Esophagus mucosa (tissue), 1 donor: Measurements from ENCODE around the gene KCNG2. TPM values are rescaled to one million over a fixed set of nuclear protein-coding genes. Genes with fewer than 3 reads are reported as not detected.

Experiments used
- ATAC-seq: fragments of 200-7000 bp; cut with Tn5 transposase; one replicate; pipeline ENCODE4 v1.9.1; 2020
- total RNA-seq: library from RNA; stranded (reverse); gene quantifications from one replicate; pipeline ENCODE4 v1.2.4, GENCODE V29; 2023
- donor health status: DM: yes; HTN: yes; CAD: no.

Gene KCNG2
- total RNA-seq, 1 donor from 2014 or later: 0.20 TPM

DNA sequence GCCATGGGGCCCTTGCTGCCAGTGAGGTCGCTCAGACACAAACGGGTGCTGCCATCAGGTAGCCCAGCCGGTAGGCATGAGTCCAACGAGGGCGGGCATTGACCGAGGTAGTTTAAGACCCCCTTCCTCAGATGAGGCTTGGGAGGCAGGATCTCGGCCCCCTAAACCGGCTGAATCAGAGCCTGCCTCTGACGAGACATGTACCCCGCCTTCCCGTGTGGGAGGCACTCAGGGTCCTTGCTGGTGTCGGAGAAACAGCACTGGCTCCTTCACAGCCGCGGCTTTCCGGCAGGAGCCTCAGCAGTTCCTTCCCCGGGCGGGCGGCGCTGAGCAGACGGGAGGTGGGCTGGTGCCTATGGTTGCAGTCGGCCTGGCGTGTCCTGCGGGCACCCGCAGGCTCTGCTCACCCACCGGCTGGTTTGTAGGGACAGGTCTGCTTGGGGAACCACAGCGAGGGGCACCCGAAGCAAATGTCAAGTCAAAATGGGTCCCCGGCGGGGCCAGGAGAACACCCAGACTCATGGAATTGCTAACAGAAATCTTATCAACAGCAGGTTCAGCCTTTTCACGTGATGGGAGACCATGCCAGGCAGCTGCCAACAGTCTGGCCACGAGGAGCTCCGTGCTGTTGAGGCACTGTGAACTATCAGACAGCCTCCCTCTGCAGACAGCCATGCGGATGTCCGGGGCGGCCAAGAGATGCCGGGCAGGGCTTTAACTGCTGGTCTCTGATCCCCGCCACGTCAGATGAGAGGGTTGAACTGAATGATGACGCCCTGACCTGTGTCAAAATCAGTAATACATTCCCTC, 2.8 kb downstream of the KCNG2 start:
- ATAC-seq: no peak

DNA sequence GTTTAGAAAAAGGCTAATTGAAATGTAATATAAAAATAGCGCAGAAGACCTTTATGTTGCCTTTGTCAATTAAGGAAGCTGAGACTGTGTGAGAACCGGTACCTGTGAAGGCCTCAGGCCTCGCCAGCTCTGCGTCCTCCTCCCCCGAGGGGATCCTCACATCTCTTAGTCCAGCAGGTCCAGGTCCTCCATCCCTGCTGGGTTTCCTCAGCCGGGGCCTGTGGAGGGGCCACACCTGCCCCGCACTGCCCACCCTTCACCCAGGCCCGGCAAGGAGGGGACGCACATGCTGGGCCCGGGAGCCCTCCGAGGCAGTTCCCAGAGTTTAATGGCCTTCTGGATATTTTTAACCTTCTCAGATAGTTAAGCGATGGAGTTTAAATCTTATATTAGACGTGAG, 3.5 kb downstream of the KCNG2 start:
- no peak for ATAC-seq

DNA sequence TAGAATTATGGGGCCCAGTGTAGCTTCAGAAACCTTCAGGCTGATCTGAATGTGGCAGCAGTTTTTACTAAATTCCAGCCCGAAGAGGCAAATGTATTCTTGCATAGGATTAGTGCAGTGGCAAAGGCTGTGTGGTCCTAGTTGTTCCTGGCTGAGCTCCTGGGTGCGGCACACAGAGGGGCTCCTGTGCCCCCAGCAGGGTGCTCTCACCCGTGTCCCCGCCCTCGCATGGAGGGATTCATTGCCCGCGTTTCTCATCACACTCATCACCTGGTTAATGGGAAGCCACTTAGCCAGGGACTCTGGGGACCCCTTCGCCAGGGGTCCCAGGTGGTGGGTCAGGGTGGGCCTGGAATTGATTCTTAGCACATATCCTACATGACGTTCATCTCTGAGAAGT, 3.9 kb downstream of the KCNG2 start:
- no peak for ATAC-seq

DNA sequence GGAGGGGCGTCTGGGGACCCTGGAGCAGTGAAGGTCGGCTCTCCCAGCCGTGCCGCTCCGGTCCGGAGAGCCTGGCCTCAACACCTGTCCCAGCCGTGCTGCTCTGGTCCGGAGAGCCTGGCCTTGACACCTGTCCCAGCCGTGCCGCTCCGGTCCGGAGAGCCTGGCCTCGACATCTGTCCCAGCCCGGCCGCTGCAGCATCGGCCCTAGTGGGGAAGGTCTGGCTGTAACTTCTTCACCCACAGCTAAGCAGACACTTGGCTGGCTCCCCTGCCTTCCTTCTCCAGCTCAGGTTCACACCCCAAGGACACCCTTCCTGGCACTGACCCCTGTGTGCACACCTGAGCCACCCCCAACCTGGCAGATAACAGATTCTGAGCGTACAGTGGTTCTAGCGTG, 4.6 kb downstream of the KCNG2 start:
- no peak for ATAC-seq

DNA sequence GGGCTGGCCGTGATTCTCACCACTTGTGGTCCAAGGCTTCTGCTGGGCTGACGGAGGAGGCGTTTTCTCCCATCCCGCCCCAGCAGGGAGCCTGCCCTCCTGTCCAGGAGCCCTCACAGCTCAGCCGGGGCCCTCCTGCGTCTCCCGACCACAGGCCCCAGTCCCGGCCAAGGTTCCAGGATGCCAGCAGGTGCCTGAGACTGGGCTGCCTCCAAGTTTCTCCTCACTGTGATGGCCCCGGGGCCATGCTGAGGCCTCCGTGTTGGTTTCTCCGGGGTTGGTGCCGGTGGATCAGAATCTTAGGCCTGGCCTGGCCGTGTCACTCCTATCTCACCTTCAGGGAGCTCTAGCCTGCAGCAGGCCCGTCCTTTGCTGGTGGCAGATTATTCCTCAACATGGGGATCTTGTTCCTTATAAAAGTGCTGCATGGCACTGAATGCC, 5.9 kb downstream of the KCNG2 start:
- ATAC-seq: no peak

DNA sequence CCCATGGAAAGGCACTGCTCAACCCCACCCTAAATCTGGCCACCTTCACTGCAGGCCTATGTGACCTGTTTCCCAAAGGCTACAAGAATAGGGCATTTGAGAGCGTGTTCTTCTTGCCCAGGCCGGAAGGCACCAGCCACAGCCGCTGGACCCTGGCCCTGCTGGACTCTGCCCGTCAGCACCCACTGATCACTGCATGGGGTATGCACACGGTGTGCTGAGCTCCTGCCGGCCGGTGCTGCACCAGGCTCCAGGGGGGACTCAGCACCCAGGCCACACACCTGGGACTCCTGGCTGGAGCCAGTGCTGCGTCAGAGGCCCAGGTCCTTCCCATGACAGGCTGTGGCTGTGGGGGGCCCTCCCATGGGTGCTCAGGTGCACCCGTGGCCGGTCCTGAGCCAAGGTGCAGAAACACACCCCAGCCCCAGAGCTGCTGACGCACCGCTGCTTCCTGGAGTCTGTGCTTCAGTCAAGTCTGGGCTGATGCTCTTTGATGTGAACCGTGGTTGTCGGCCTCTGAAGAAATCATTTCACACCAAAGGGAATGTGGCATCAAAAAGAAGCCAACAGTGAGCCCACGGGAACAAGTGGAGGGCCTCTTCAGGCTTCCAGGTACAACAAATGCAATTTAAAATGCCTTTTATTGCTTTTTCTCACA, 6.5 kb downstream of the KCNG2 start:
- no peak for ATAC-seq

DNA sequence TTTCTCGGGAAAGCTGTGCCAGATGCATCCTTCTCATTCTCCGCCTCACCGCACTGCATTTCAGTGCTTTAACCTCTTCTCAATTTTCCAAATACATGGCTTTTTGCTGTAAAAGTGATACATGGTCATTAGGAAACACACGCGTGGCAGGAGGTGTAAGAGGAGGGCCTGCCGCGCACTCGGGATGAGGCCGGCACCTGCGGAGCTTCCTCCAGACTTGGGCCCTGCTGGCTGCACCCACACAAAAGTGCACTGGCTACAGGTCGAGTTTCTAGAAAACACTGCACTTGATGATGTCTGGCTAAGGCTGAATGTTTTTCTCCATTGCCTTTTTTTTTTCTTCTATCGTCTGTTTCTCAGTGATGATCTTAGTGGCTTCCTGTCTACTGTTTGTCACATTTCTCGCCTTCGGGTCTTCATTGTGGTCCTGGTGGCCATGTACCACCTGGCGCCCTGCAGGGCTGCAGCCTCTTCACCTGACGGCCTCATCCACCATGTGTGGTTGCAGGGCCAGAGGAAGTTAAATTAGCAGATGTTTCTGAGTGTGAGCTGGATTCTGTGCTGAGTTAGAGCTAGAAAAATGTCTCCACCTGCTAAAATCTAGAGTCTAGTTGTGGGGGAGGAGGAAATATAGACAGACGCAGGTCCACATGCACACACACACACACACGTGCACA, 7.6 kb downstream of the KCNG2 start:
- no peak for ATAC-seq

DNA sequence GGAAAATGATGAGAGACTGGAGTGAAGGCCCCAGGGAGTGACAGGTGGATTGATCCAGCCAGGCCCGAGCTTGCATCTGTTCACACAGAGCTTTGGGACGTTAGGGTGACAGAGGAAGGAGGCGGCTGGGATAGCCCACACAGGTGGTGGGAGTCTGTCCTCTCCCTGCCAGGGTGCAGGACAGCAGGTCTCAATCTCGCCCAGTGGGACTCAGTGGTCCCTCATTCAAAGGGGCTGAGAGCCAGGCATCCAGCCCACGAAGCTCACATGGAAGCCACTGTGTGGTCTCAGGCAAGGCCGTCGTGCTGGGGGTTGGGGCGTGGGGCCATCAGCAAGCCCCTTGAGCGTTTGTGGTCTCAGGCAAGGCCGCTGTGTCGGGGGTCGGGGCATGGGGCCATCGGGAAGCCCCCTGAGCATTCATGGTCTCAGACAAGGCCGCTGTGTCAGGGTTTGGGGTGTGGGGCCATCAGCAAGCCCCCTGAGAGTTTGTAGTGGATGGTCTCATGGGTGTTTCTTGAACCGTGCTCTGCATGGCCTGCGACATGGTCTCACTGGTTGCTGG, 8.3 kb downstream of the KCNG2 start:
- no peak for ATAC-seq

DNA sequence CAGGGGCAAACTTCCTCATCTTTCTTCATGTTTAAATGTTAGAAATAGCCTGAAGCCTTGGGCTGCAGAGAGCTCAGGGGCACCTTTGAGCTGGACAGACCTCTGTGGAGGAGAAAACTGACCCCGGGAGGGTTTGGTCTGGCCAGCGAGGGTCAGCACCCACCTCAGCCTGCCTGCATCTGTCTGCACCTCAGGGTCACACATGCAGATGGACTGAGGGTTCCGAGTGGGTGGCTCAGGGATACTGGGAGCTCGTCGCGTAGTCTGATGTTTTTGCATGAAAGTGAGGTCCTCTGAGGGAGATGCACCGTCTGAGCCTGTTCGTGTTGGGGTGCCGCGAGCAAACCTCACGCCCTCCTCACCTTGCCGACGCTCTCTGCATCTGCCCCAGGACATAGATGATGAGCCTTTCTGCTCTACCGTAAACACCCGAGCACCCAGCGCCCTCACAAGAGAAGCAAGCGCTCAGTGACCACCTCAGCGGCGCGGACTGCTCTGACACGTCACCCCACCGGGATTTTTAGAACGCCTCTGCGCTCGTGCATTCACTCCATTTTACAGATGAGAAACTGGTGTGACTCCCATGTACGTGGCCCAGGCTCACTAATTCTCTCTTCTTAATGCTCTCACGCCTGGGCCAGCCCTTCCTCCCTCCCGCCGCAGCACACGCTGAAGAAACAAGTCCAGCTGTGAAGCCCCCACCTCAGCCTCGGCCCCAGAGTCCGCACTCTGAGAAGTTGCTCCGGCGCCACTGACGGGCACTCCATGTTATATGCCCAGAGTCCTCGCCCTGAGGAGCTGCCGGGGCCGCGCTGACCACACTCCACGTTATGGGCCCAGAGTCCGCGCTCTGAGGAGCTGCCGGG, 9.5 kb downstream of the KCNG2 start:
- no peak for ATAC-seq

DNA sequence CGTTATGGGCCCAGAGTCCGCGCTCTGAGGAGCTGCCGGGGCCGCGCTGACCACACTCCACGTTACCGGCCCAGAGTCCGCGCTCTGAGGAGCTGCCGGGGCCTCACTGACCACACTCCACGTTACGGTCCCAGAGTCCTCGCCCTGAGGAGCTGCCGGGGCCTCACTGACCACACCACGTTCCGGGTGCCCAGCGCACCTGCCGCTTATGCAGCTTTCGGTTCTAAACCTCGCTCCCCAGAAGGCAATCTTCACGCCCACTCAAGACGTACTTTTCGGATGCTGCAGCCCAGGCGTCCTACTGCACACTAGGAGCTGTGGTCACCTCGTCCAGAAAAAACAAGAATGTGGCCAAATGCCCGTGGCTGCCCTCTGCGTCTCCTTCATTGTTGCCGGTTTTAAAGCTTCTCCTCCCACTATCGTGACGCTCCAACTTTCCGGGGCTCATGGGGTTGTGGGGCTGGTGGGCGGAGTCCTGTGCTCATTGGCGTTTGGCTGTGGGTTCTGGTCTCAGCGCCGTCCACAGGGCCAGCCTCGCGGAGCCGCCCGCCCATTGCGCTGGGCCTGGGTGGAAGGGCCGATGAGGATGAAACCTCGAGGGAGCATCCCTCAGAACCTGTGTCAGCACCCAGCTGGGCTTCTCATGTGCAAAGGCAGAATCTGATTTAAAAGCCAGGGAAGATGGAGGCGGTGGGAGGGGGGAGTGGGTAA, 11.9 kb downstream of the KCNG2 start:
- no peak for ATAC-seq

DNA sequence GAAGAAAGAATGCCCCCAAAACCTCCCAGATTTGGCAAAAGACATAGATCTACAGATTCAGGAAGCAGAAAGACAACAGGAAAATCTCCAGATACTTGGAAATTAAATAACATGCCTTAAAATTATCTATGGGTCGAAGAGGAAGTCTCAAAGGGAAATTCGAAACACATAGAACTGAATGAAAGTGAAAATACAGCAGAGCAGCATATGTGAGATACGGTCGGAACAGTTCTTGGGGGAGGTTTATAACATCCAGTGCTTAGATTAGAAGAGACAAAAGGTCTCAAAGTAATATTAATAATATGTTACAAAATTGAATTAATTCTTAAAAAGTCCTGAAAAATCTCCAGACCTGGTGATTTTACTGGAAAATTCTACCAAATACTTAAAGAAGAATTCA, 14.3 kb downstream of the KCNG2 start:
- ATAC-seq: no peak

DNA sequence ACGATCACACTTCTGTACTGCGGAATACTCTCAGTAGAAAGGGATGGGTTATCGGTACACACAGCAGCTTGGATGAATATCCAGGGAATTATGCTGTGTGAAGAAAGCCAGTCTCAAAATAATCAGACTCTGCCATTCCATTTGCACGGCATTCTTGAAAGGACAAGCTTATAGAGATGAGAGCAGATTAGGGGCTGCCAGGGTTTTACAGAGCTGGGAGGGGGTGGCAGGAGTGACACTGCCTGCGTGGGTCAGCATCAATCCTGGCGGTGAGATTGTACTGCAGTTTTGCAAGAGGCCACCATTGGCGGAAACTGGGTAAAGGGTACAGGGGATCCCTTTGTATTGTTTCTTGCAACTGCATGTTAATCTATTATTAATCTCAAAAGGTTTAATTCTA, 16.6 kb downstream of the KCNG2 start:
- no peak for ATAC-seq

DNA sequence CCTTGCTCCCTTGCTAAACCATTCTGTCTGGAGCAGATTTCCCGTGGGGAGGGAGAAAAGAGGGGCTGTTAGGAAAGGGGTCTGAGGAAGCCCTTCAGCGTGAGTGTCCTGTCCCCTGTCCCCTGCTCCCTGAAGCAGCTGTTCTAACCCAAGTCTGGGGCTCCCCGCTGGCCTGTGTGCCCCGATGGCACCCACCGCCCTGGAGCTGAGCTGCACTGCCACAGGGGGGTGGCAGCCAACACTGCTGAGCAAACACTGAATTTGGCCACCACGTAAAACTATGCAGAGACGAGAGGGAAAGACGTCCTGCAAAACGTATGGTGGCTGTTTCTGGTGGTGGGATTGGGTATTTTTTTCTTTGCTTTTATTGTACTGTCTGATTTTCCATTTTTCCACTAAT, 17.9 kb downstream of the KCNG2 start:
- no peak for ATAC-seq

DNA sequence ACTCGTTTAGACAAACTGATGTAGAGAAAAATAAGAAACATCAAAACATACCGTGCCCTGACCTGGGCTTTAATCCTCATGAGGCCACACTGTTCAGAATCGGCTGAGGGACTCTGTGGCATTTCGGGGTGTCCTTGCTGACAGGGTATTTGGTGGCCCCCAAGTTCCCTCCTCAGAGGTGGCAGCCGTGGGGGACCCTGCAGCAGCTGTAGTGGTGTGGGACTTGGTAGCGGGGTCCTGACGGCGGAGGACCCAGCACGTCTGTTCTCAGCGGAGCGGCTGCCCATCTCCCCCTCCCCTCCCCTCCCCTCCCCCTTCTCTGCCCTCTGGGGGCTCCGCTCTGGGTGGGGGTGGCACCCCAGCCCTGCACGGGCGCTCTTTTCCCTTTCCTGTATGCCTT, 18.4 kb downstream of the KCNG2 start:
- no peak for ATAC-seq

DNA sequence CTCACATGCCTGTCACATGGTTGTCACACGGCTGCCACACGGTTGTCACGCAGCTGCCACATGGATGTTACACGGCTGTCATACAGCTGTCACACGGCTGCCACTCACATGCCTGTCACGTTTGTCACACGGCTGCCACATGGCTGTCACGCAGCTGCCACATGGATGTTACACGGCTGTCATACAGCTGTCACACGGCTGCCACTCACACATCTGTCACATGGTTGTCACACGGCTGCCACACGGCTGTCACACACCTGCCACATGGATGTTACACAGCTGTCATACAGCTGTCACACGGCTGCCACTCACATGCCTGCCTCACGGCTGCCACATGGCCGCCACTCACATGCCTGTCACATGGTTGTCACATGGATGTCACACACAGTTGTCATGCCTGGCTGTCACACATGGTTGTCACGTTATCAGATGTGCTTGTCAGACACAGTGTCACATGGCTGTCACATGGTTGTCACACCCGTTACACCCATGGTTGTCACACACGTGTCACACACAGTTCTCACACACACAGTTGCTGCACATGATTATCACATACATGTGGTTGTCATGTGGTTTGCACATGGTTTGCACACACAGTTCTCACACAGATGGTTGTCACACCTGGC, 19.4 kb downstream of the KCNG2 start:
- ATAC-seq: no peak

DNA sequence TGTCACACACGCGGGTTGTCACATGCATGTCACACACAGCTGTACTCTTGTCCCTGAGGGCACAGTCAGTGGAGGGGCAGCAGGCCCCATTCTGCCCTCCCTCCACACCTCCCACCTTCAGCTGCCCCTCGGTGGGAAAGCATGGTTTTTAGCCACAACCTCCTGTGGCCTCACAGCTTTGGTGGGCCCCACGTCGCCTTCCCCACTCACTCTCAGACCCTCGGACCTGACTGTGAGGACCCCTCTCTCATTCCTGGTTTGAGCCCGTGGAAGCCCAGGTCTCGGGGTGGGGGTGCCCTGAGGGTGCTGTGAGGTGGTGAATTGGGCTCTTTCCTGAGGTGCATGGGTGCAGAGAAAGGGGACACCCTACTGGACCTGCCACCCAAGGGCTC, 19.9 kb downstream of the KCNG2 start:
- no peak for ATAC-seq

DNA sequence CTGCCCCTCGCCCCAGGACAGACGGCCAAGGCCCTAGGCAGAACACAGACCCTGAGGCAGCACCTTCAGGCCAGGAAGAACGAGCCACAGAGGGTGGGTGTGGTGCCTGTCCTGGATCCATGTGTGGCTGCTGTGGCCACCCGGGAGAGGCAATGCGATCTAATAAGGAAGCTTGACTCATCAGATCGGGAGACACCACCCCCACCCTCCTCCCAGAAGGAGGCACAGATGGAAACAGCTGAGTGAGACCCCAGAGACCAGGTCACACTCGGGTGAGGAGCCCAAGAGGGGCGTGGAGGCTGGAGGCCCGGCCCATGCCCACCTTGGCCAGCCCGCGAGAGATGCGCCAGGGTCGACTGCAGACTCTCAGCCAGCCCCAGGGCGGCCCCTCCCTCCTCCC, 20.3 kb downstream of the KCNG2 start:
- ATAC-seq: peak; percentile 24

DNA sequence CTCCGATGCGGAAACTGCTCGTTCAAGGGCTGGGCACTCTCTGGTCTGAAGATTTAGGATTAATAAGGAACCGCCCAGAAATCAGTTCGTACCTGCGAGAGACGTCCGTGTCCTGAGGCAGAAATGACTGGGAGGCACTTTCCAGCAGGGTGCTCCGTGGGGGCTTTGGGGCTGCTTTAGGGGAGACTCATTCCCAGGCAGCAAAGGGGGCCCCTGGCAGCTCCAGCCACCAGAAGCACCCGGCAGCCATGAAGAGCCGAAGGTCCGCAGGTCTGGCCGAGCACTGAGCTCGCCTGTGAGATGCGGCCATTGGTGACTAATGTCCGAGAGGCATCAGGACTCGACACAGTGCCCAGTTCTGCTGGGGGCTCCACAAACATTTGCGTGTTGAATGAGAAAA, 20.9 kb downstream of the KCNG2 start:
- no peak for ATAC-seq

DNA sequence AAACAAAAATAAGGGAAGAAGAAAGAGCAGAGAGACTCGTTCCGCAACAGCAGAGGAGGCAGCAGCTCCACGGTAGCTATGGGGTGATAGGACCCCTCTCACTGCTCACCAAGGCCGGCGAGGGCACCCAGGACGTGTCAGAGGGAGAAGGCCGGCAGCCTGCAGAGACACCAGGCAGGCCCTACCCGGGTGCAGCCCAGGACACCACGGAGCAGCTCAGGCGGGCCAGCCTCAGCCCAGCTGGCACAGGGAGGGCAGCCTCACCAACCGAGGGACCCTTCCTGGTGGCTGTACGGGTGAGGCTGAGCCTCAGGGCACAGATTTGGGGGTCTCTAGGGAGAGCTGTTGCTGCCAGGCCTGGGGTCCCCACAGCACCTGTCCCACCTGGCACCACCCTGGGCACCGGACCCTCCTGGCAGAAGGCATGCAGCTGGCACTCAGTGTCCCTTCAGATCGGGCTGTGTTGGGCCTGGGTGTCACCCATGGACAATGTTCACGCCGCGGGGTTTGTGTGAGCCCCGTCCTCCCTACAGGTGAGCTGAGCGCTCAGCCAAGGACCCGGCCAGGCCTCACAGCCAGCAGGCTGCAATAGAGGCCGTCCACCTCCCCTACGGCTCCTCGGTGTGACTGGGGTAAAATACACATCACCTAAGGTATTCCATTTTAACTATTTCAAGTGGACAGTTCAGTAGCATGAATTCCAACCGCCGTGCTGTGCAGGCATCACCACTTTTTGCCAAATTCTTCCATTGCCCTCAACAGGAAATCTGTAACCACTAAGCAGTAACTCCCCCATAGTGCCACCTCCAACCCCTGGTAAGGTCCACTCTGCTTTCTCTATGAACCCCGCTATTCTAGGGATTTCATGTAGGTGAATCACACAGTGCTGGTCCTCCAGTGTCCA, 21.6 kb downstream of the KCNG2 start:
- peak; percentile 12 for ATAC-seq

DNA sequence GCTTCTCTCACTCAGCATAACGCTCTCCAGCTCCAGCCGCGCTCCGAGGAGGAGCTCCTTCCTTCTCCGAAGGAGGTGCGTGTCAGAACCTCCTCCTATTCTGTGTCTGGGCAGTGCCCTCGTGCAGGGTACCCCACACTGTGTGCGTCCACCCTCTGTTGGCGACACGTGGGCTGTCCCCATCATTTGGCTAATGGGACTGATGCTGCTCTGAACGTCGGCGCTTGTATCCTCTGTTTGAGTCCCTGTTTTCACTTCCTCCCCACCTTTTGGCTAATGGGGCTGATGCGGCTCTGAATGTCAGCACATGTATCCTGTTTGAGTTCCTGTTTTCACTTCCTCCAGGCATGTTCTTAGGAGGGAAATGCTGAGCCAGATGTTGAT, 22.2 kb downstream of the KCNG2 start:
- peak; percentile 33 for ATAC-seq
